Sigmoid colon (tissue), 4 donors: ENCODE data around the gene GALT.

ENCODE experiments used
- EP300 ChIP-seq, 4 donors: sonication (generic); formaldehyde crosslinking; IDR thresholded peaks; one replicate each; pipeline ENCODE4 v1.6.1; 2017; ENCODE audit warnings: antibody characterized with exemption in 4 of 4
- POLR2A ChIP-seq, 2 donors: fragments of 450-650 bp; IDR thresholded peaks; one replicate each; pipeline ENCODE4 v1.6.1; 2016; ENCODE audit warnings: antibody characterized with exemption in 2 of 2, mild to moderate bottlenecking in 2 of 2, moderate library complexity in 2 of 2
- POLR2AphosphoS5 ChIP-seq, 4 donors: sonication (generic); formaldehyde crosslinking; IDR thresholded peaks; one replicate each; pipeline ENCODE4 v1.6.1; 2017; ENCODE audit warnings: antibody characterized with exemption in 4 of 4
- TF ChIP-seq, protein P1 (sequence below), 4 experiments: fragments of 450-650 bp in 3 of 4; fragments of 200-600 bp in 1 of 4; IDR thresholded peaks; one replicate each; pipeline ENCODE4 v1.5.1; 2016 to 2019; ENCODE audit warnings: antibody characterized with exemption in 4 of 4, mild to moderate bottlenecking in 3 of 4, moderate library complexity in 2 of 4

GRCh38 chr9:34684816-34685215 lies 38.3 kb downstream of the GALT start:
- TF ChIP-seq, protein P1, sequence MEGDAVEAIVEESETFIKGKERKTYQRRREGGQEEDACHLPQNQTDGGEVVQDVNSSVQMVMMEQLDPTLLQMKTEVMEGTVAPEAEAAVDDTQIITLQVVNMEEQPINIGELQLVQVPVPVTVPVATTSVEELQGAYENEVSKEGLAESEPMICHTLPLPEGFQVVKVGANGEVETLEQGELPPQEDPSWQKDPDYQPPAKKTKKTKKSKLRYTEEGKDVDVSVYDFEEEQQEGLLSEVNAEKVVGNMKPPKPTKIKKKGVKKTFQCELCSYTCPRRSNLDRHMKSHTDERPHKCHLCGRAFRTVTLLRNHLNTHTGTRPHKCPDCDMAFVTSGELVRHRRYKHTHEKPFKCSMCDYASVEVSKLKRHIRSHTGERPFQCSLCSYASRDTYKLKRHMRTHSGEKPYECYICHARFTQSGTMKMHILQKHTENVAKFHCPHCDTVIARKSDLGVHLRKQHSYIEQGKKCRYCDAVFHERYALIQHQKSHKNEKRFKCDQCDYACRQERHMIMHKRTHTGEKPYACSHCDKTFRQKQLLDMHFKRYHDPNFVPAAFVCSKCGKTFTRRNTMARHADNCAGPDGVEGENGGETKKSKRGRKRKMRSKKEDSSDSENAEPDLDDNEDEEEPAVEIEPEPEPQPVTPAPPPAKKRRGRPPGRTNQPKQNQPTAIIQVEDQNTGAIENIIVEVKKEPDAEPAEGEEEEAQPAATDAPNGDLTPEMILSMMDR (IDR thresholded peaks at IDR 0.05) = no peak
- TF ChIP-seq POLR2AphosphoS5 (IDR thresholded peaks at IDR 0.05) = no peak
- TF ChIP-seq POLR2A (IDR thresholded peaks at IDR 0.05) = no peak
- no peak for TF ChIP-seq EP300 (IDR thresholded peaks at IDR 0.05)
